ENCODE data around the gene MICAL2. TPM values are rescaled to one million over a fixed set of nuclear protein-coding genes. Genes with fewer than 3 reads are reported as not detected.

MICAL2 gene
- polyA plus RNA-seq, 2 of the 4 experiments (the other 2 are of a cell fraction), result 39.8 to 42.1 TPM

DNA sequence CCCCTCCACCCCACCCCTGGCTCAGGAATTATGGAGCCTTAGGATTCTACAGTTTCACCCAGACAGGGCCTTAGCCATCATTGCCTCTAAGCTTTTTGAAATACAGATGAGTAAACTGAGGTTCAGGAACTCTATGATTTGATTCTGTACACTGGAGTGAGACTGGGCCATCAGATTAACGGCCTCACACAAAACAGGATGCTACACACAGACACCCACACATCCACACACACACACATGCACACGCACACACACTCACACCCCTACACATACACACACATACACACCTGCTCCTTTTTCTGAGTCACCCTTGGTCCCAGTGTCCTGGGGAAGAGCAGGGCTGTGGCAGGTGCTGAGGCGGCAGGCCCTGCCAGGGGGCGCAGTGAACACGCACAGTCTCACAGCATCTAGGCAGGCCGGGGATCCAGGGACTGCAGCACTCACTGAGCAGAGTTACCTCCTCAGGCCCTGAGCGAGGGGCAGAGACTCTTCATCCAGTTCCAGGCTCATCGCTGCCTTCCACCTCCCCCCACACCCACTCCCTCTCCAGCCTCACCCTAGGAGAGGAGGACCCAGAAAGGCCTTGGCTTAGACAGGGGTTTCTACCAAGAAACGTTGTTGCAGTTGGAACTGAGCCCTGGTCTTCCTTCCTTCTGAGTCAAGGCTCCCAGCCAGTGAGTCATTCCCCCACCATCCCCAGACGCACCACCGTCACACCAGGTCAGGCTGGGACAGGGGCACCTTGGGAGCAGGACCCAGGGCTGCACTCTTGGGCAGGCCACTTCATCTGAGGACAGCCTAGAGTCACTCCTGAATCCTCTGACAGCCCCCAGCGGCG lies 177.2 kb downstream of the MICAL2 start (continued):
- TF ChIP-seq RNF2 (IDR thresholded peaks at IDR 0.05; ENCODE audit: borderline replicate concordance, low read depth), result no peak
- no peak; a peak in 1 of 5 replicates for TF ChIP-seq EP300 (IDR thresholded peaks at IDR 0.05)
- TF ChIP-seq, protein P1, sequence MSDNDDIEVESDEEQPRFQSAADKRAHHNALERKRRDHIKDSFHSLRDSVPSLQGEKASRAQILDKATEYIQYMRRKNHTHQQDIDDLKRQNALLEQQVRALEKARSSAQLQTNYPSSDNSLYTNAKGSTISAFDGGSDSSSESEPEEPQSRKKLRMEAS (IDR thresholded peaks at IDR 0.05), result peak; percentile 74
- TF ChIP-seq, protein P2, sequence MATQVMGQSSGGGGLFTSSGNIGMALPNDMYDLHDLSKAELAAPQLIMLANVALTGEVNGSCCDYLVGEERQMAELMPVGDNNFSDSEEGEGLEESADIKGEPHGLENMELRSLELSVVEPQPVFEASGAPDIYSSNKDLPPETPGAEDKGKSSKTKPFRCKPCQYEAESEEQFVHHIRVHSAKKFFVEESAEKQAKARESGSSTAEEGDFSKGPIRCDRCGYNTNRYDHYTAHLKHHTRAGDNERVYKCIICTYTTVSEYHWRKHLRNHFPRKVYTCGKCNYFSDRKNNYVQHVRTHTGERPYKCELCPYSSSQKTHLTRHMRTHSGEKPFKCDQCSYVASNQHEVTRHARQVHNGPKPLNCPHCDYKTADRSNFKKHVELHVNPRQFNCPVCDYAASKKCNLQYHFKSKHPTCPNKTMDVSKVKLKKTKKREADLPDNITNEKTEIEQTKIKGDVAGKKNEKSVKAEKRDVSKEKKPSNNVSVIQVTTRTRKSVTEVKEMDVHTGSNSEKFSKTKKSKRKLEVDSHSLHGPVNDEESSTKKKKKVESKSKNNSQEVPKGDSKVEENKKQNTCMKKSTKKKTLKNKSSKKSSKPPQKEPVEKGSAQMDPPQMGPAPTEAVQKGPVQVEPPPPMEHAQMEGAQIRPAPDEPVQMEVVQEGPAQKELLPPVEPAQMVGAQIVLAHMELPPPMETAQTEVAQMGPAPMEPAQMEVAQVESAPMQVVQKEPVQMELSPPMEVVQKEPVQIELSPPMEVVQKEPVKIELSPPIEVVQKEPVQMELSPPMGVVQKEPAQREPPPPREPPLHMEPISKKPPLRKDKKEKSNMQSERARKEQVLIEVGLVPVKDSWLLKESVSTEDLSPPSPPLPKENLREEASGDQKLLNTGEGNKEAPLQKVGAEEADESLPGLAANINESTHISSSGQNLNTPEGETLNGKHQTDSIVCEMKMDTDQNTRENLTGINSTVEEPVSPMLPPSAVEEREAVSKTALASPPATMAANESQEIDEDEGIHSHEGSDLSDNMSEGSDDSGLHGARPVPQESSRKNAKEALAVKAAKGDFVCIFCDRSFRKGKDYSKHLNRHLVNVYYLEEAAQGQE (IDR thresholded peaks at IDR 0.05), result no peak

DNA sequence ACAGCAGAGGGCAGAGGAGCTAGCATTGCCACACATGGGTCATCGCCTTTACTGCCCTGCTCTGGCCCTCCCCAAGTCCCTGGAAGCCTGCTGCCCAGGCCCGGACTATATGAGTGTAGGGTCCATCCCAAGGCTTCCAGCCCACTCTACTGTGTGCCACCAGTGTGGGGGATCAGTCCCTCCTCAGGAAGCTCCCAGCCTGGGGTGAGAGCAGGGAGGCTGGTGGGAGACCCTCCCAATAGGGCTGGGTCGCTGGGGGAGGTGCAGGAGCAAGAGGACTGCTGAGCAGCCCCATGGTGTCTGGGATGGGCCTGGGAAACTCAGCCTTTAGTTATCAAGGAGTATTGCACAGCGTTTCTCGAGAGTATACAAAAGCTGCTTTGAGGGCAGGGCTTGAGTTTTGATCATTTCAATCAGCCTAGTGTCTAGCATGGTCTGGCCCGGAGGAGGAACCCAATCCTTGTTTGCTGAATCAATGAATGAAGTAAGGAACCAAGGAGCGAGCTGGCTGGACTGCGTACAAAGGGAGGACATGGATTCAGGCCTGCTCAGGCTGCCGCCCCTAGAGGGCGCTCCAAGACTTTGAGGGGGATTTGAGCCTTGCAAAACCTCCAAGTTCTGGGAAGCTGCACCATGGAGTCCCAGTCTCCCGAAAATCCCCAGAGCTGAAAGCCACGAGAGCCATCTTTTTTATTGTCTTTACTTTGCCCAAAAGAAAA lies 178.0 kb downstream of the MICAL2 start:
- peaks cover 46% of the 10 kb centered on the region for H3K4me1 ChIP-seq
- no peak for TF ChIP-seq NPAS2 (CRISPR knock-in tag; IDR thresholded peaks at IDR 0.05; ENCODE audit: borderline replicate concordance)
- peak; percentile 93 to 96 for TF ChIP-seq RAD21 (conservative IDR thresholded peaks at IDR 0.05 in 1 of 2, IDR thresholded peaks at IDR 0.05 in 1 of 2)
- peak; percentile 97 for TF ChIP-seq CTCF (IDR thresholded peaks at IDR 0.05)
- peak; percentile 61 for TF ChIP-seq SMC3 (IDR thresholded peaks at IDR 0.05)
- TF ChIP-seq, protein P1 (IDR thresholded peaks at IDR 0.05), result 0 out of 2 replicates have a peak, but pooled peaks have one; percentile 24
- peak in 1 of 2 experiments; percentile 62; a peak in 2 of 4 replicates for TF ChIP-seq CEBPB (IDR thresholded peaks at IDR 0.05)
- POLR2A ChIA-PET, result interaction anchor here (0.6 to 1.4 kb wide), 8 partner anchors 9 to 839 kb away, joined by 3 to 6 read pairs (median 3); partner anchors contain the start of genes PARVA and RASSF10
- DNase-seq (ENCODE audit: low read depth in 1 of 2, low spot score in 1 of 2), result peak; percentile 88 to 90
- no peak overlapping the region for H3K4me3 ChIP-seq
- H3K4me2 ChIP-seq, result peak overlapping the region; percentile 76
- H3K9me3 ChIP-seq, result no peaks in the 10 kb centered on the region
- CTCF ChIA-PET, result interaction anchor here (0.6 to 23.8 kb wide), 98 partner anchors 9 to 1105 kb away, joined by 3 to 664 read pairs (median 4); no protein-coding TSS in a partner anchor
- peak; percentile 43 for FAIRE-seq
- peak overlapping the region; percentile 94 to 99 for H3K27ac ChIP-seq
- 8% methylated on average over 10 of the region's 12 CpGs for WGBS (ENCODE audit: missing lambda C conversion rate)
- peak; percentile 43 to 77 for ATAC-seq

DNA sequence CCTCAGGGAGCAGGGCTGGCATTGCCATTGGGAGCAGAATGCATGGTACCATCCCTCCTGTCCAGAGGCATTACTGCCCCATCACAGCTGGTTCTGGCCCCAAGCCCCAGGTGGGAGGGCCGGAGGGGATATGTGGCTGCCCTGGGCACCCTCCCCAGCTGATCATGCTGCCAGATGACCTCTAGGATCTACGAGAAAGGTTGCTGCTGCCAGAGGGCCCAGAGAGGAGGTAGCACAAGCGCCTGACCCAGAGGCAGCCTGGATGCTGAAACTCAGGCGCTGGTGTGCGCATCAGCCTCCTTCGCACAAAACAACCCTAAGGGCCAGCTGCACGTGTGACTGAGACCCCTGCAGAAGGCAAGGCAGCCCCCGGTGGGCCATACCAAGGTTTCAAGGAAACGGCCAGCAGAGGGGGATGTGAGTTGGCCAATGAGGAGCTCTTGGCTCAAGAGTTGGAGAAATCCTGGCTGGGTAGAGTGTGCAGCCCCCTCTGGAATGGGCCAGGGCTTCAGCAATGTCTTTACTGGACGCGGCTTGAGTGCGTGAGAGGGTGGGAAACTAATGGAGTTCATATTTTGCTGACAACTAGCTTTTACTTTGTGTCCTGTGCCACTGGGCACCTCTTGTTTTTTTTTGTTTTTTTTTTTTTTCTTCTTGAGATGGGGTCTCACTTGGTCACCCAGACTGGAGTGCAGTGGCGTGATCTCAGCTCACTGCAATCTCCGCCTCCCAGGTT lies 178.7 kb downstream of the MICAL2 start:
- H3K27ac ChIP-seq, result peak overlapping the region; percentile 94 to 99; a peak in 5 of 6 replicates
- FAIRE-seq (no peak), ATAC-seq (no peak), DNase-seq (ENCODE audit: low read depth in 1 of 2, low spot score in 1 of 2) (no peak)
- WGBS (ENCODE audit: missing lambda C conversion rate), result 69% methylated on average over 10 of the region's 14 CpGs
- TF ChIP-seq TP53 (CRISPR knock-in tag; IDR thresholded peaks at IDR 0.05) (no peak), CTCF (IDR thresholded peaks at IDR 0.05) (0 out of 3 replicates have a peak, but pooled peaks have one; percentile 7), MAZ (IDR thresholded peaks at IDR 0.05; ENCODE audit: borderline replicate concordance, low read depth, low read length) (no peak), RNF2 (IDR thresholded peaks at IDR 0.05; ENCODE audit: borderline replicate concordance, low read depth) (no peak), MAFK (IDR thresholded peaks at IDR 0.05; ENCODE audit: partially characterized antibody) (peak; percentile 15), ZNF302 (CRISPR knock-in tag; IDR thresholded peaks at IDR 0.05) (no peak)
- TF ChIP-seq, protein P1 (IDR thresholded peaks at IDR 0.05), result no peak
- no peak overlapping the region for H3K4me3 ChIP-seq
- ChIA-PET POLR2A (interaction anchor here (0.6 to 1.4 kb wide), 8 partner anchors 8 to 838 kb away, joined by 3 to 6 read pairs (median 3); partner anchors contain the start of genes PARVA and RASSF10), CTCF (interaction anchor here (0.6 to 23.8 kb wide), 87 partner anchors 8 to 1105 kb away, joined by 3 to 664 read pairs (median 4); no protein-coding TSS in a partner anchor)
- H3K4me2 ChIP-seq, result peak overlapping the region; percentile 76
- no peaks in the 10 kb centered on the region for H3K9me3 ChIP-seq
- H3K4me1 ChIP-seq, result peaks cover 46% of the 10 kb centered on the region

Data from A549 (cell line).